K562 (cell line): ENCODE results near the gene LRRC7. TPM values are rescaled to one million over a fixed set of nuclear protein-coding genes. Genes with fewer than 3 reads are reported as not detected.

Experiments
- ATAC-seq: fragments of 200-7000 bp; cut with Tn5 transposase; 3 replicates; pipeline ENCODE4 v1.9.1; 2020; ENCODE audit warnings: moderate library complexity
- BruUV-seq: library from RNA; stranded (reverse); fragments of 400-500 nt; replicated peaks from 2 replicates; lab custom pipeline; 2021; lab: Mats Ljungman, UMichigan
- CTCF ChIA-PET: fragments of 300-600 bp; formaldehyde crosslinking; extraction: SDS; loops from one replicate; lab custom pipeline; 2021; ENCODE audit warnings: low intra/inter-chr PET ratio; lab: Yijun Ruan, JAX
- POLR2A ChIA-PET: fragments of 300-600, 350-650 bp; sonication (Branson Sonifier 250); formaldehyde crosslinking; extraction: SDS; loops from one replicate; lab custom pipeline; 2021; ENCODE audit warnings: antibody characterized with exemption, inconsistent platforms; lab: Yijun Ruan, JAX
- DNase-seq, 4 experiments: peaks; one replicate each; pipeline versions ENCODE4 v3.0.0 to v3.0.0-alpha.2; 2011 to 2018; ENCODE audit warnings: low spot score in 3 of 4, mixed read lengths in 3 of 4; ENCODE audit errors: extremely low read depth in 1 of 4
- FAIRE-seq: peaks from 2 replicates; lab custom pipeline; 2011; peaks lifted over from hg19 to GRCh38; lab: Jason Lieb, UNC
- H2AFZ ChIP-seq: 2 replicates; pipeline ENCODE4 v1.6.0; 2011; ENCODE audit warnings: low read depth, low read length, control low read depth, inconsistent platforms
- H3K27ac ChIP-seq: fragments of 200-600 bp; 3 replicates; pipeline ENCODE4 v1.8.0; 2011; ENCODE audit warnings: low read depth, mild to moderate bottlenecking, control low read depth, inconsistent platforms, low read length, moderate library complexity, mixed read lengths; ENCODE audit errors: extremely low read depth
- H3K27me3 ChIP-seq, 2 experiments: fragments of 300-600 bp in 1 of 2; 2 replicates in 1 of 2; 3 replicates in 1 of 2; pipeline versions ENCODE4 v1.6.0 to v1.8.0; 2011; ENCODE audit warnings: inconsistent platforms in 2 of 2, low read length in 2 of 2, mild to moderate bottlenecking in 1 of 2, mixed read lengths in 1 of 2, moderate library complexity in 1 of 2; ENCODE audit not compliant: control insufficient read depth in 2 of 2, insufficient read depth in 2 of 2
- H3K36me3 ChIP-seq: fragments of 300-600 bp; 3 replicates; pipeline ENCODE4 v1.8.0; 2011; ENCODE audit warnings: mild to moderate bottlenecking, low read length, inconsistent platforms; ENCODE audit not compliant: control insufficient read depth, insufficient read depth
- H3K4me1 ChIP-seq, 2 experiments: fragments of 200-600 bp in 1 of 2; replicated peaks in 1 of 2; 2 replicates in 1 of 2; 3 replicates in 1 of 2; pipeline versions ENCODE4 v1.5.1 to v1.8.0; 2011; ENCODE audit warnings: inconsistent platforms in 2 of 2, low read length in 2 of 2, mild to moderate bottlenecking in 1 of 2, mixed read lengths in 1 of 2, moderate library complexity in 1 of 2; ENCODE audit not compliant: control insufficient read depth in 2 of 2, insufficient read depth in 2 of 2
- H3K4me2 ChIP-seq: 2 replicates; pipeline ENCODE4 v1.6.1; 2011; ENCODE audit warnings: low read length, control low read depth, inconsistent platforms, mixed read lengths; ENCODE audit not compliant: insufficient read depth
- H3K4me3 ChIP-seq: fragments of 200-600 bp; sonication (generic), shearing (Covaris generic); 2 replicates; pipeline ENCODE4 v1.5.1; 2016; ENCODE audit warnings: control low read depth, inconsistent platforms
- H3K79me2 ChIP-seq: fragments of 200-600 bp; 3 replicates; pipeline ENCODE4 v1.8.0; 2011; ENCODE audit warnings: low read length, inconsistent platforms; ENCODE audit not compliant: control insufficient read depth, insufficient read depth
- H3K9ac ChIP-seq, 2 experiments: 2 replicates each; pipeline versions ENCODE4 v1.6.0 to v1.6.1; 2011; ENCODE audit warnings: low read depth in 2 of 2, low read length in 2 of 2, control low read depth in 1 of 2, inconsistent platforms in 1 of 2, mild to moderate bottlenecking in 1 of 2, mixed read lengths in 1 of 2; ENCODE audit not compliant: insufficient read depth in 1 of 2
- H3K9me1 ChIP-seq: one replicate; pipeline ENCODE4 v1.6.0; 2011; ENCODE audit warnings: inconsistent platforms, mild to moderate bottlenecking, low read length, moderate library complexity; ENCODE audit not compliant: control insufficient read depth, insufficient read depth
- H3K9me3 ChIP-seq: replicated peaks from 2 replicates; pipeline ENCODE4 v1.5.1; 2011; ENCODE audit warnings: low read depth, low read length, inconsistent platforms; ENCODE audit not compliant: control insufficient read depth, insufficient read depth
- H4K20me1 ChIP-seq: replicated peaks from 2 replicates; pipeline ENCODE4 v1.6.1; 2011; ENCODE audit warnings: low read length, inconsistent platforms, mixed read lengths; ENCODE audit not compliant: control insufficient read depth, insufficient read depth
- CEBPB ChIP-seq: fragments of 450-650 bp; IDR thresholded peaks from 2 replicates; pipeline ENCODE4 v1.6.1; 2016; ENCODE audit warnings: missing genetic modification characterization, missing compliant biosample characterization
- FOXA1 ChIP-seq: fragments of 450-650 bp; IDR thresholded peaks from 2 replicates; pipeline ENCODE4 v1.6.1; 2016; ENCODE audit warnings: mild to moderate bottlenecking, borderline replicate concordance
- MECOM ChIP-seq: fragments of 250-450 bp; sonication (Bioruptor Pico); IDR thresholded peaks from 2 replicates; pipeline ENCODE4 v1.8.0; 2022; ENCODE audit warnings: inconsistent platforms
- MEF2D ChIP-seq: conservative IDR thresholded peaks from 2 replicates; pipeline ENCODE4 v1.6.1; 2016; ENCODE audit warnings: low read depth, missing genetic modification characterization, missing compliant biosample characterization
- PRMT5 ChIP-seq: sonication (generic); formaldehyde crosslinking; IDR thresholded peaks from 2 replicates; pipeline ENCODE4 v1.5.0; 2020; ENCODE audit warnings: missing genetic modification reagents
- RBFOX2 ChIP-seq: fragments of 200-400 bp; formaldehyde crosslinking; IDR thresholded peaks from 2 replicates; pipeline ENCODE4 v1.6.1; 2017; ENCODE audit warnings: low read depth, mild to moderate bottlenecking, low read length, moderate library complexity
- ZBTB17 ChIP-seq: fragments of 450-650 bp; formaldehyde crosslinking; IDR thresholded peaks from 2 replicates; pipeline ENCODE4 v1.4.0; 2020; ENCODE audit warnings: mild to moderate bottlenecking
- ZNF133 ChIP-seq: fragments of 250-450 bp; sonication (Bioruptor Pico); IDR thresholded peaks from 2 replicates; pipeline ENCODE4 v1.4.0; 2020; ENCODE audit warnings: mild to moderate bottlenecking
- ZNF274 ChIP-seq: IDR thresholded peaks from 2 replicates; pipeline ENCODE4 v1.6.1; 2011; ENCODE audit warnings: low read depth, mild to moderate bottlenecking, low read length, moderate library complexity, borderline replicate concordance
- WGBS: fragments of 100-300 bp; shearing (Covaris generic); methylation state at CpG from one replicate; pipeline ENCODE4 v1.1.6; 2016; ENCODE audit warnings: low coverage, mixed read lengths; ENCODE audit not compliant: insufficient coverage; ENCODE audit errors: missing lambda C conversion rate; 5-methylcytosine and 5-hydroxymethylcytosine counted together
- in situ Hi-C: fragments of 300-500 bp; cut with MboI; formaldehyde crosslinking; loops from 4 replicates; pipeline ENCODE4 v1.15.0; 2018; ENCODE audit warnings: inconsistent platforms, mixed read lengths
- intact Hi-C: fragments of 100-400 bp; cut with micrococcal nuclease; formaldehyde crosslinking; loops from 2 replicates; pipeline ENCODE4 v1.14.2; 2022
- polyA plus RNA-seq, 8 experiments: library from polyadenylated mRNA; depleted of rRNA in 4 of 8; stranded (reverse) in 5 of 8; unstranded in 3 of 8; fragments of >200 nt; fragmentation: Nextera tagmentation in 2 of 8; fragmentation: Illumina TruSeq in 1 of 8; extraction: Ambion mirVana in 2 of 8; extraction: Trizol in 1 of 8; gene quantifications; 2 replicates each; pipeline versions ENCODE4 v1.2.1 to v1.2.3, GENCODE V29; 2011 to 2014; ENCODE audit warnings: inconsistent platforms in 1 of 8, missing spikeins in 1 of 8
- total RNA-seq, 7 experiments: library from RNA; depleted of rRNA in 6 of 7; stranded (reverse); fragments of >200 nt in 6 of 7; fragmentation: Illumina TruSeq in 2 of 7; extraction: Trizol in 2 of 7; gene quantifications; 2 replicates each; pipeline versions ENCODE4 v1.2.1 to v1.2.3, GENCODE V29; 2011 to 2021; ENCODE audit warnings: low replicate concordance in 1 of 7
- TF ChIP-seq, protein P1 (sequence below): fragments of 450-650 bp; IDR thresholded peaks from 2 replicates; pipeline ENCODE4 v1.6.1; 2016
- TF ChIP-seq, protein P2 (sequence below): sonication (generic); formaldehyde crosslinking; IDR thresholded peaks from 2 replicates; pipeline ENCODE4 v1.8.1; 2022; ENCODE audit warnings: missing genetic modification reagents

The LRRC7 gene
- total and polyA plus RNA-seq, 9 of the 15 experiments (the other 6 are each of a cell fraction or from before 2014, with no cell fraction given), result 0.09 to 0.94 (median 0.49) TPM

DNA sequence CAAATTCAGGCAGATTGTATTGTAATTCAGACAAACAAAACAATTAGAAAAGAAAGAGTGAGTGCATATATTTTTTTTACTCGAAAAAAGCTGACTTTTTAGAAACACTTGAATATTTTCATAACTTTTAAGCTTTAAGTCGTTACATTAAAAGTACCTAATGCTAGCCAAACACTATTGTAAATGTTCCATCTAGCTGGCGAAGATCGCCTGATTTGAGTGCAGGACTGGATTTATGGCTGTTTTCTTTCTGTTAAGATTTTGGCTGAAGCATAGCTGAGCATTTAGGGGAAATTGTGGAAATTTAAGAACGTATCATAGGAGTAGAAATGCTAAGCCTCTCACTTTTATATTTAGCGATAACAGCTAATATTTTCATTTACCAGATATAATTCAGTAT lies 24.6 kb downstream of the LRRC7 start (continued):
- TF ChIP-seq ZBTB17 (CRISPR knock-in tag) (no peak), MEF2D (tag) (no peak), CEBPB (no peak), FOXA1 (no peak)

DNA sequence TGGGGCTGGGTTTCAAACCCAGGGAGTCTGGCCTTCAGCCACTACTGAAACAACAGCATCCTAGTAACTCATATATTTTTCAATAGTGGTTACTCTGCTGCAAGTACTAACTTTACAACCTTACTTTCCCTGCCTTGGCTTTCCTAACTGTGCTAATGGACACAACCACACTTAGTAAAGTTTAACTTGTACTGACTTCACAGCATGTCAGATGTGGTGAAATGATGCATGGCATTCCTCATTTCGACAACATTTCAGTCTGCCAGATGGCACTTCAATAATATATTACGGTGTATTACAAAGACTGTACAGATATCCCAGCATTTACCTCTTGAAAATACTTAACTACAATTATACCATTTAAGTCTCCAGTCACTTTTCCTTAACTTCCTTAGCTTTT lies 27.8 kb downstream of the LRRC7 start:
- 16% methylated on average over 2 of the region's 2 CpGs for WGBS
- Histone ChIP-seq H3K36me3 (no peaks in the 10 kb centered on the region), H3K27me3 (no peaks in the 10 kb centered on the region), H3K9ac (no peak overlapping the region), H2AFZ (no peak overlapping the region), H3K4me1 (no peaks in the 10 kb centered on the region), H3K4me3 (no peak overlapping the region), H3K27ac (no peak overlapping the region), H3K9me3 (no peaks in the 10 kb centered on the region), H3K9me1 (no peaks in the 10 kb centered on the region), H3K4me2 (no peak overlapping the region), H4K20me1 (no peaks in the 10 kb centered on the region), H3K79me2 (no peaks in the 10 kb centered on the region)
- intact Hi-C loops (no loop called here), in situ Hi-C loops (no loop called here)
- FAIRE-seq (no peak), ATAC-seq (no peak), DNase-seq (no peak)
- no TSS peak for BruUV-seq
- POLR2A ChIA-PET, result no interaction called here
- CTCF ChIA-PET, result no interaction called here
- TF ChIP-seq MECOM (CRISPR knock-in tag), result no peak
- TF ChIP-seq, protein P1, sequence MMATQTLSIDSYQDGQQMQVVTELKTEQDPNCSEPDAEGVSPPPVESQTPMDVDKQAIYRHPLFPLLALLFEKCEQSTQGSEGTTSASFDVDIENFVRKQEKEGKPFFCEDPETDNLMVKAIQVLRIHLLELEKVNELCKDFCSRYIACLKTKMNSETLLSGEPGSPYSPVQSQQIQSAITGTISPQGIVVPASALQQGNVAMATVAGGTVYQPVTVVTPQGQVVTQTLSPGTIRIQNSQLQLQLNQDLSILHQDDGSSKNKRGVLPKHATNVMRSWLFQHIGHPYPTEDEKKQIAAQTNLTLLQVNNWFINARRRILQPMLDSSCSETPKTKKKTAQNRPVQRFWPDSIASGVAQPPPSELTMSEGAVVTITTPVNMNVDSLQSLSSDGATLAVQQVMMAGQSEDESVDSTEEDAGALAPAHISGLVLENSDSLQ, result no peak
- no peak for TF ChIP-seq PRMT5 (CRISPR knock-in tag)
- TF ChIP-seq, protein P2, sequence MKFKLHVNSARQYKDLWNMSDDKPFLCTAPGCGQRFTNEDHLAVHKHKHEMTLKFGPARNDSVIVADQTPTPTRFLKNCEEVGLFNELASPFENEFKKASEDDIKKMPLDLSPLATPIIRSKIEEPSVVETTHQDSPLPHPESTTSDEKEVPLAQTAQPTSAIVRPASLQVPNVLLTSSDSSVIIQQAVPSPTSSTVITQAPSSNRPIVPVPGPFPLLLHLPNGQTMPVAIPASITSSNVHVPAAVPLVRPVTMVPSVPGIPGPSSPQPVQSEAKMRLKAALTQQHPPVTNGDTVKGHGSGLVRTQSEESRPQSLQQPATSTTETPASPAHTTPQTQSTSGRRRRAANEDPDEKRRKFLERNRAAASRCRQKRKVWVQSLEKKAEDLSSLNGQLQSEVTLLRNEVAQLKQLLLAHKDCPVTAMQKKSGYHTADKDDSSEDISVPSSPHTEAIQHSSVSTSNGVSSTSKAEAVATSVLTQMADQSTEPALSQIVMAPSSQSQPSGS (CRISPR knock-in tag), result no peak
- TF ChIP-seq RBFOX2, result no peak
- TF ChIP-seq ZNF133 (CRISPR knock-in tag), result no peak
- TF ChIP-seq ZNF274, result no peak
- TF ChIP-seq FOXA1, result no peak
